ENCODE measurements around the gene MTAP.

The MTAP gene

DNA sequence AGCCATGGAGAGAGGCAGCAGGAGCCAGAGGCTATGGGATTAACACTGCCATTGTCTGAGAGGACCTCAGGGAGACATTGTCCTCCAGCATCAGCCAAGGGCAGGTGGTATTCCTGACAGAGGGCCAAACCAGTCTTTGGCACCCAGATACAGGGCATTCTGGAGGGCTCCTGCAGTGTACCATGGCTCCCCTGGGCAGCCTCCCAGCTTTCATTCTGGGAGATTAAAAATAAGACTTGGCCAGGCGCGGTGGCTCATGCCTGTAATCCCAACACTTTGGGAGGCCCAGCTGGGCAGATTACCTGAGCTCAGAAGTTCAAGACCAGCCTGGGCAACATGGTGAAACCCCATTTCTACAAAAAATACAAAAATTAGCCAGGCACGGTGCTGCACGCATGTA lies 4.2 kb downstream of the MTAP start:
- peak; percentile 27 for DNase-seq

- DNase-seq = no peak
These were observed 8.0 kb downstream of the MTAP start for GRCh38 chr9:21810388-21810787.

DNA sequence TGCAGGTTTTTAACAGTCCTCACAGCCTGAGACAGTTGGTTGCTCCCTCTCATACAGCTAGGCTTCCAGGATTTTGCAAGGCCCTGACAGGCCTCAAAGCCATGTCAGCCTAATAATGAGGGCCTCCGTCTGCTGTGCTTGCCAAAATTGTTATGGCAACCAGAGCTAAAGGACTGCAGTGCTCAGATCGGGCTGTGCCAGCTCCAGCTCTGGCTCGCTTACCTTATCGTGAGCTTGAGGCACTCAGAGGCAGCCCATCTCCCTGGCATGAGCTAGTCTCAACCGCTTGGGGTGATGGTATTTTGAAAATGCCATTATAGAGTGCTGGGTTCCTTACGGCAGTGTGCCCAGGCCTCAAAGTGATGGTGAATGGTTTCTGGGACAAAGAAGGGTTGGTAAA lies 8.4 kb downstream of the MTAP start:
- DNase-seq = no peak

DNA sequence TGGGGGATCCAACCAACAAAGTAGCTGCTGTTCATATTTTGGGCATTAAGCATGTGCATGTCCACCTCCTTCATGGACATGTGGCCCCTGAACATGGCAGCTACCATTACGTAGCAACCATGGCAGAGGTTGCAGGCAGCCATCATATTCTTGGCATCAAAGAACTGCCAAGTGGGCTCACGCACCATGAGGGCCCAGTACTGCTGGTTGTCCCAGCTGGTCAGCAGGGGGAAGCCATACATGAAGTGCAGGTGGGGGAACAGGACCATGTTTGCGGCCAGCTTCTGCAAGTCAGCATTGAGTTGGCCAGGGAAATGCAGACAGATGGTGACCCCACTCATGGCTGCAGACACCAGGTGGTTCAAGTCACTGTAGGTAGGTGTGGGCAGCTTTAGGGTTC lies 9.5 kb downstream of the MTAP start:
- DNase-seq = no peak

GRCh38 chr9:21812415-21812814 lies 10.0 kb downstream of the MTAP start:
- no peak for DNase-seq

DNA sequence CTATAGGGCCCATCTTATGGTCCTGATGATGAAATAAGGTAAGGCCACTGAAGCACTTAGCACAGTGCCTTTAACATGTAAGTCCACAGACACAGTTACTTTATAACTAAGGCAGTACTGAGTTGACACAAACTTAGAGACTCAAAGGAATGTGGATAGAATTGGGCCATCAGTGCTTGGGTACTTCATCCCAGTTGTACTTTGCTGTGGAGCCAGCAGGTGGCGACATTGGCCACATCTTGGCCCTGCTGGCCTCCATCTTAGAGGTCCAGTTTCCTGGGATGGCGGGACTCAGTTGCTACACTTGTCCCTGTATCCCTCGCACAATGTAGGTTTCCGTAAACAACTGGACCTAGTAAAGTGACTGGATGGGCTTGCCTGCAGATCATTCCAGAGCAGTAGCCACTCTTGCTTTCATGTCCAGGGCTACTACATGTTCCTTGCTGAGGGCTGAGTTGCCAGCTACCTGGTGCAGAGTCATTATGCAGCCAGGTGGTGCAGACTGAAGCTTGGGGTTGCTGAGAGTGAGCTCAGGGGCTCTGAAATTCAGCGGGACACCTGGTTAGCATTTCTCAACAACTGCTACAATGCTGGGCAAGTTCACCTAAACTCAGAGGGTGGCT lies 10.6 kb downstream of the MTAP start:
- peak; percentile 66 for DNase-seq

- DNase-seq = peak; percentile 80
These were observed 11.4 kb downstream of the MTAP start for GRCh38 chr9:21813575-21814473.

GRCh38 chr9:21815643-21816042 lies 13.2 kb downstream of the MTAP start:
- DNase-seq = no peak

- DNase-seq = no peak
These were observed 14.7 kb downstream of the MTAP start for GRCh38 chr9:21817176-21817575.

DNA sequence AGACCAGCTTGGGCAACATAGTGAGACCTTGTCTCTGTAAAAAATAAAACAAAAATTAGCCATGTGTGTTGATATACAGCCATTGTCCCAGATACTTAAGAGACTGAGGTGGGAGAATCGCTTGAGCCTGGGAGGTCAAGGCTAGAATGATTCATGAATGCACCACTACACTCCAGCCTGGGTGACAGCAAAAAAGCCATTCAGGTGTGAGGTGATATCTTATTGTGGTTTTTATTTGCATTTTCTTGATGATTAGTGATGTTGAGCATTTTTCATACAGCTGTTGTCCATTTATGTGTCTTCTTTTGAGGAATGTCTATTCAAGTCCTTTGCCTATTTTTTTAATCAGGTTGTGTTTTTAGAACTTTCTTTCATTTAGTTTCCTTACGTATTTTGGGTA lies 23.2 kb downstream of the MTAP start:
- DNase-seq = no peak

DNA sequence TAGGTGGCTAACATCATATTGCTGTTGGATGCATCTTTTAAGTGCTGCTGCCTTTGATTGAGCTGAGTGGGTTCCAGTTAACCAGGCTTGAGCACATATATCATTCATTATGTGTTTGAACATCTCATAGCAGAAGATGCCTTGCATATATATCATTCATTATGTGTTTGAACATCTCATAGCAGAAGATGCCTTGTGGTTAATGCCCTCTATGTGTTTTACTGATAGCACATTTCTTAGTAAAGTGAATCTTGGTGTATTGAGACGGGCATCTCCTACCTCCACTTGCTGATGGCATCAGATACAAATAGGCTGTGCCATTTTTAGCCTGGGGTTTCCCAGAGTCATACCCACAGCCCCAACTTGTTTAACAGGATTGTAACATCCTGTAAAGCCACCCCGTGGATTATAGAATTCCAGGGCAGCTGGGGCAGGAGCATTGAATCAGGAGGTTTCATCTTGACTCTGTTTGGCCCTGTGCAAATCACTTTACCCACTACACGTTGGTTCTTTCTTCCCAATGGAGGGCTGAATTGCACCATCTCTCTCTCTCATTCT lies 26.5 kb downstream of the MTAP start:
- DNase-seq = no peak

DNA sequence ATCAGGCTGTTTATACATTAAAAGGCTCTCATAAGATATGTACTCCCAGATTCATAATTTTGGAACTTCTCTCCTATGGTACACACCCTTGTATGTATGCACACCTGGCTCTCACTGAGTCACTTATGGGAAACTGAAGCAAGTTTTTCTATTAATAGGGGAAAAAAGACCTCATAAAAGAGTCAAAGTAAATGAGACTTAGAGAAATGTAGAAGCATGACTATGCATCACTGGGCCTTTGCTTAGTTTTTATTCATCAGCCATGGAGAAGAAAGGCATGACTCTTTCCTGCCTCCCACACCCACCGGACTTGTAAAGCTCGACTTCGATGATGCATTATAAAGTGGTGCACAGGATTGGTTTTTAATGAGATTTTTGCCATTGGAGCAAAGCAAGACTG lies 28.2 kb downstream of the MTAP start:
- DNase-seq = no peak

DNA sequence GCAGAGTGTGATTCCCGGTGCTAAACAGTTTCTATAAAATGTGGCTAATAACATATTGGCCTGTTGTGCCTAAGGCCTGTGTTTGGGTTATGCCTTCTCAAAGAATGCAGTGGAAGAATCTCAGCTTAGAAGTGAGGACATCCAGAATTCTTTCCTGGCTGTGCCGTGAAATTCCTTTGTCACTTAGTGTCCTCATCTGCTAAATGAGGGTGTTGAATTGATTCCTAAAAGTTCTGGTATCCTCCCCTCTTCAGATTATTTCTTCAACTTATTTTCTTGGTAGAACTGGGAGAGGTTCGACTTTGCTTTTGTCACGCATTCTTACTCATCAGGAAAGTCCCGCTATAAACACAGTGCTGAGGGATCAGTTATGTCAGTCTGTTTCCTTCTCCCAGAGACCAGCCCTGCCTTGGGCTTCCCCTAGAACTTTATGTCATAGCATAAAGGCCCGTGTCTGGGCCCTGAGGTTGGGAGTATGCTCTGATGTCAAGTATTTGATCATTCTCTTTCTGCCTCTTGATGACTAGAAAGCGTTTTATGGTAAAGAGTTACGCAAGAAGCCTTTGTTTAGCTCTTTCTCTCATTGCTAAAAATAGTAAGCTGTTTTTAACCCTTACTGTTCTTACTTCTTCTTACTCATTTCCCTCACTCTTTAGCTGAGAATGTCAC lies 29.5 kb downstream of the MTAP start:
- no peak for DNase-seq

- no peak for DNase-seq
These were observed 30.8 kb downstream of the MTAP start for GRCh38 chr9:21833090-21833801.

DNA sequence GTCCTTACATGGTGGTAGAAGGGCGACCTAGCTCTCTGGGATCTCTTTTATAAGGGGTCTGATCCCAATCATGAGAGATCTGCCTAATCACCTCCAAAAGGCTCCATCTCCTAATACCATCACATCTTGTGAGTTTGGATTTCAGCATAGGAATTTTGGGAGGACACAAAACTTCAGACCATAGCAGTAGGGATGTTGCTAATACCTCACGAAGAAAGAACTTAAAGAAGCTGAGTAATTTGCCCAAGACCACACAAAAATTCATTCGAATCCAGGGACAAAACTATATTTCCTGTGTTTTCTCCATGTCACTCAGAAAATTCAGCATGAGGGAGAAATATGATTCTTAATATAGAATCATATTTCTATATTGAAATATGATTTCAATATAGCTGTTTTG lies 32.7 kb downstream of the MTAP start:
- no peak for DNase-seq

DNA sequence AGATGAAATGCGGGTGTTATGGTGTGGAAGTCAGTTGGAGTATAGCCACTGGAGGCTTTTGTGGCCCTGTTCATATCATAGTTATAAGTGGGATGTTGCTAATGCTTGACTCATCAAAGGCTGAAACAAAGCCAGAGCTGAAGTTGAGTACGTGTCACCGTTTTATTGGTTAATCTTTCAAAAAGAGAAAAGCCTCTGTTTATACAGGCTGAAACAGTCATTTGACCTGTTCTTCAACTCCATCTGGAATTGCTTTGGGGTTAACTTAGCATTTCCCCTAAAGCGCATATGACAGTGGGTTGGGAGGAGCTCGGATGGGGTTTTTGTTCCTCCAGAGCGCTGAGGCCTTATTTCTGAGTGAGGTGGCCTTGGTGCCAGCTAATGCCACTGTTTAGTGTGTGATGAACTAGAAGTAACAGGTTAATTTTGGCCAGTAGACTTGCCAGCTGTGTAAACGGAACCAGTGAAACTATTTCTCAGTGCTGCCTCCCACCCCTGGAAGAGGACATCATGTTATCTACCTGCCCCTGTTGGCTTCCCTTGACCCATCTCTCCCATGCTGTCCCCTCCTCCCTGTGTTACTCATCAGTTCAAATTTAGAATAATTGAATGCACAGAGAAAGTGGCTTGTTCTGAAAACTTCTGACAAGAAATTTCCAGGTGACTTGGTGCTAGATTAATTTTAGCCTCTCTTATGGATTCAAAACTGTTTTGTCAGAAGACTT lies 34.2 kb downstream of the MTAP start:
- no peak for DNase-seq

- DNase-seq = no peak
These were observed 35.1 kb downstream of the MTAP start for GRCh38 chr9:21837501-21837900.

DNA sequence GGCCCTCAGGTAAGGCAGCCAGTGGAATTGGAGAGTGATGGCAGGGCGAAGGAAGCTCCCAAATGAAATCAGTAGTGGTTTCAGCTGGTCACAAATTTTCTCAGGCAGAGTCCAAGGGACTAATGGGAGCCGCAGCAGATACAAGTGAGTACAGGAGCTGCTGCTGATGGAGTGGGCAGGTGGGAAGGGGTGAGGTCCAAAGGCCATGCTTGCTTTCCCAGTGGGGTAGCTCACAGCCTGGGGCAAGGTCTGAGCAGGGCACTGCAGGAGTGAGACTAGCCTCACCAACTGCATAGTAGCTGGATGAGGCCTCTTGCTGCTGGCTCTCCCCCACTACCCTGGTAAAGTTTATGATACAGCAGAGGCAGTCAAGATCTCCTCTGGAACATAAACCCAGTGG lies 38.2 kb downstream of the MTAP start:
- DNase-seq = no peak

DNA sequence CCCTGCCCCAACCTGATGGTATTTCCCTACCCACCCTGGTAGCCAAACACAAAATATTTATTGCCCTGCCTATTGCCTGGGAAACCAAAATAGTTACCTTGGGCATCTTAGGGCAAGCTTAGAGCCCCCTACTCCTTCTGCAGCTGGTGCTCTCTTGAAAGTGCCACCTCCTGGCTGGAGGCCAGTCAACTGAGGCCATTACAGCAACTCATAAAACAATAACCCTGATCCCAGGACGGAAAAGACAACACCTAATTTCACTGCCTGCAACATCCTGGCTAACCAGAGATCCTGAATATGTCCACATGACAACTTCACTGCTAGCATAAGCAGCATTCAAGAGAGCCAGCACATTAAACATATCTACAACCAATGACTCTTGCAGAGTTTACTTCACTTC lies 38.7 kb downstream of the MTAP start:
- DNase-seq = no peak

- no peak for DNase-seq
These were observed 46.2 kb downstream of the MTAP start for GRCh38 chr9:21848615-21849014.

DNA sequence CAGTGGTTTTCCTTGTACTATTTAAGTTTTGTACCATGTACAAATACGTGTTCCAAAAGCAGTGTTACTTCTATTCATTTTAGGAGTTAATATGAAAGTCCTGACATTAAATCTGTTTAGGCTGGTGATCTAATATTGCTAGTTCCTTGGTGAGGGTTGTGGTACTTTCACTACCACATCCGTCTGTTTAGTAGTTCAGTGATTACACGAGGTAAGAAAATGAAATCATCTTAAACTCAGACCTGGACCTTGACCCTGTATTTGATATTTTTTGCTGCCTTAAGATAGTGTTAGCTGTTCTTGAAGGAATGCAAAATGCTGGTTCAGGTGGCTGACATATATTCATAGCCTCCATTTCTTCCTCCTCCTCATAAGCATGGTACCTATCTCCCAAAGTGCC lies 50.3 kb downstream of the MTAP start:
- DNase-seq = no peak

DNA sequence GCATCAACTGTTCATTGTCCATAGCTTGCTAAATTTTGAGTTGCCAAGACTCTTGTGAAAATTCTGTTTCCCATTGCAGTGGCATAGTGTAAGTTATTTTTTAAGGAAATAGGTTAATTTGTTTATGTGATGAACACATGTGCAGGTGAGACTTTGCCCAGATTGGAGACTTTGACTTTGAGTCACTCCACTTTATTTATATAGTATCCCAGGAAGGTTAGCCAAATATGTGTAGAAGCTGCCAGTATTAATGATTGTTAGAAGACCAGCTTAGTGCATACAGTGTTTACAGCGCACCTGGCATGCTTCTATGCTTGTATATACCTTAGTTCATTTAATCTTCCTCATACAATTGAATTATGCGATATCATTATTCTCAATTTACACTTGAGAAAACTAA lies 51.0 kb downstream of the MTAP start:
- DNase-seq = no peak
